Mammary epithelial cell (primary cell): Measurements from ENCODE around the gene STX12.

ENCODE experiments used
- CTCF ChIP-seq, 2 donors: IDR thresholded peaks in 1 of 2; conservative IDR thresholded peaks in 1 of 2; 2 replicates each; pipeline ENCODE4 v1.5.1; 2011 to 2012; ENCODE audit warnings: inconsistent platforms in 2 of 2, low read length in 2 of 2, mild to moderate bottlenecking in 2 of 2, control low read depth in 1 of 2, low read depth in 1 of 2; ENCODE audit not compliant: insufficient read depth in 1 of 2; ENCODE audit errors: extremely low read depth in 1 of 2
- EZH2 ChIP-seq: IDR thresholded peaks from 2 replicates; pipeline ENCODE4 v1.6.1; 2012; ENCODE audit warnings: low read length, inconsistent platforms, borderline replicate concordance

GRCh38 chr1:27741121-27741520 is 31.9 kb upstream of the STX12 start:
- TF ChIP-seq CTCF (conservative IDR thresholded peaks at IDR 0.05 in 1 of 2, IDR thresholded peaks at IDR 0.05 in 1 of 2; ENCODE audit: extremely low read depth in 1 of 2, insufficient read depth in 1 of 2, low read depth in 1 of 2, low read length in 2 of 2), result no peak
- TF ChIP-seq EZH2, result no peak
